PC-9 (cell line): ENCODE data around the gene CCR3. TPM values are rescaled to one million over a fixed set of nuclear protein-coding genes. Genes with fewer than 3 reads are reported as not detected.

Experiments
- BruUV-seq: library from RNA; stranded (reverse); fragments of 400-500 nt; replicated peaks from 2 replicates; lab custom pipeline; 2021; lab: Mats Ljungman, UMichigan
- CTCF ChIA-PET: fragments of 300-600 bp; sonication (Branson Sonifier 250); formaldehyde crosslinking; loops from one replicate; lab custom pipeline; 2022; ENCODE audit warnings: antibody characterized with exemption; lab: Charles Lee
- POLR2A ChIA-PET: fragments of 300-600 bp; sonication (Branson Sonifier 250); formaldehyde crosslinking; loops from one replicate; lab custom pipeline; 2022; ENCODE audit warnings: antibody characterized with exemption; ENCODE audit not compliant: unreplicated experiment; lab: Charles Lee
- DNase-seq, 2 experiments: peaks; one replicate each; pipeline versions ENCODE4 v3.0.0 to v3.0.0-alpha.2; 2015 to 2022; ENCODE audit warnings: mixed read lengths in 1 of 2
- H2AFZ ChIP-seq: fragments of 200-600 bp; sonication (generic); 2 replicates; pipeline ENCODE4 v1.8.1; 2017; ENCODE audit warnings: antibody characterized with exemption
- H3F3A ChIP-seq: fragments of 200-600 bp; sonication (generic); 2 replicates; pipeline ENCODE4 v1.8.1; 2017; ENCODE audit warnings: antibody characterized with exemption, mild to moderate bottlenecking, low read depth; ENCODE audit not compliant: insufficient read depth
- H3K27ac ChIP-seq: fragments of 200-600 bp; sonication (generic); 2 replicates; pipeline ENCODE4 v1.6.1; 2016; ENCODE audit warnings: mixed run types
- H3K27me3 ChIP-seq: fragments of 200-600 bp; sonication (generic); 2 replicates; pipeline ENCODE4 v1.6.1; 2016; ENCODE audit warnings: low read depth, mixed run types; ENCODE audit not compliant: insufficient read depth
- H3K36me3 ChIP-seq: fragments of 200-600 bp; sonication (generic); 2 replicates; pipeline ENCODE4 v1.6.1; 2016; ENCODE audit warnings: low read depth, mixed run types
- H3K4me1 ChIP-seq: fragments of 200-600 bp; sonication (generic); replicated peaks from 2 replicates; pipeline ENCODE4 v1.6.1; 2016; ENCODE audit warnings: mixed run types; ENCODE audit not compliant: insufficient read depth
- H3K4me2 ChIP-seq: fragments of 200-600 bp; sonication (generic); 2 replicates; pipeline ENCODE4 v1.6.1; 2017; ENCODE audit warnings: mixed run types
- H3K4me3 ChIP-seq: fragments of 200-600 bp; sonication (generic); 2 replicates; pipeline ENCODE4 v1.6.1; 2016; ENCODE audit warnings: mixed run types
- H3K79me2 ChIP-seq: fragments of 200-600 bp; sonication (generic); 2 replicates; pipeline ENCODE4 v1.6.1; 2017; ENCODE audit warnings: low read depth, mixed run types
- H3K9me2 ChIP-seq: fragments of 200-600 bp; sonication (generic); 2 replicates; pipeline ENCODE4 v1.8.1; 2017; ENCODE audit warnings: mild to moderate bottlenecking; ENCODE audit not compliant: insufficient read depth
- H3K9me3 ChIP-seq: fragments of 200-600 bp; sonication (generic); 2 replicates; pipeline ENCODE4 v1.8.1; 2016; ENCODE audit warnings: low read depth; ENCODE audit not compliant: insufficient read depth
- H4K20me1 ChIP-seq: fragments of 200-600 bp; sonication (generic); 2 replicates; pipeline ENCODE4 v1.8.1; 2017; ENCODE audit not compliant: insufficient read depth
- CTCF ChIP-seq: fragments of 200-600 bp; sonication (generic); conservative IDR thresholded peaks from 2 replicates; pipeline ENCODE4 v1.6.1; 2017; ENCODE audit warnings: mixed run types, antibody characterized with exemption, mild to moderate bottlenecking, moderate library complexity
- EZH2 ChIP-seq: fragments of 200-600 bp; sonication (generic); IDR thresholded peaks from 2 replicates; pipeline ENCODE4 v1.8.0; 2017; ENCODE audit warnings: antibody characterized with exemption, low read depth
- intact Hi-C: fragments of 100-400 bp; cut with micrococcal nuclease; formaldehyde crosslinking; loops from one replicate; pipeline ENCODE4 v1.10.0; 2022; ENCODE audit not compliant: unreplicated experiment
- total RNA-seq: library from RNA; stranded (reverse); gene quantifications from 2 replicates; pipeline ENCODE4 v1.2.3, GENCODE V29; 2021

CCR3 gene
- total RNA-seq, 1 experiment from 2014 or later: 3.1 TPM

GRCh38 chr3:46293991-46294833 lies 52.0 kb downstream of the CCR3 start:
- Histone ChIP-seq H3K79me2 (no peaks in the 10 kb centered on the region), H3K4me2 (no peak overlapping the region), H3K27me3 (no peaks in the 10 kb centered on the region), H2AFZ (no peak overlapping the region), H3K9me3 (no peaks in the 10 kb centered on the region), H3K4me1 (no peaks in the 10 kb centered on the region), H3K36me3 (no peaks in the 10 kb centered on the region), H3F3A (no peaks in the 10 kb centered on the region), H3K4me3 (no peak overlapping the region), H4K20me1 (no peaks in the 10 kb centered on the region), H3K27ac (no peak overlapping the region), H3K9me2 (no peaks in the 10 kb centered on the region)
- ChIA-PET CTCF (no interaction called here), POLR2A (no interaction called here)
- no peak for TF ChIP-seq CTCF
- intact Hi-C loops: no loop called here
- no TSS peak for BruUV-seq
- no peak for DNase-seq

- CTCF ChIA-PET: no interaction called here
- intact Hi-C loops: no loop called here
Observed at GRCh38 chr3:46296826-46297225, 54.6 kb downstream of the CCR3 start.

GRCh38 chr3:46297658-46298423 lies 55.6 kb downstream of the CCR3 start:
- no TSS peak for BruUV-seq
- H3K9me2 ChIP-seq: no peaks in the 10 kb centered on the region
- no peak overlapping the region for H3K4me2 ChIP-seq
- no peak for DNase-seq
- no peaks in the 10 kb centered on the region for H3K79me2 ChIP-seq
- H3K4me1 ChIP-seq: no peaks in the 10 kb centered on the region
- no peak overlapping the region for H2AFZ ChIP-seq
- ChIA-PET POLR2A (no interaction called here), CTCF (no interaction called here)
- no peak overlapping the region for H3K27ac ChIP-seq
- H3F3A ChIP-seq: no peaks in the 10 kb centered on the region
- H3K4me3 ChIP-seq: no peak overlapping the region
- H3K9me3 ChIP-seq: no peaks in the 10 kb centered on the region
- no peaks in the 10 kb centered on the region for H3K36me3 ChIP-seq
- no peaks in the 10 kb centered on the region for H4K20me1 ChIP-seq
- TF ChIP-seq EZH2: no peak
- no peak for TF ChIP-seq CTCF
- intact Hi-C loops: no loop called here
- H3K27me3 ChIP-seq: no peaks in the 10 kb centered on the region

More at GRCh38 chr3:46296826-46297225, 54.6 kb downstream of the CCR3 start:
- POLR2A ChIA-PET: no interaction called here
- no peak overlapping the region for H3K27ac ChIP-seq
- H3K36me3 ChIP-seq: no peaks in the 10 kb centered on the region
- H2AFZ ChIP-seq: no peak overlapping the region
- H3K79me2 ChIP-seq: no peaks in the 10 kb centered on the region
- no peaks in the 10 kb centered on the region for H3K4me1 ChIP-seq
- no peaks in the 10 kb centered on the region for H3K9me3 ChIP-seq
- BruUV-seq: no TSS peak
- no peaks in the 10 kb centered on the region for H4K20me1 ChIP-seq
- TF ChIP-seq EZH2 (no peak), CTCF (no peak)
- no peak overlapping the region for H3K4me2 ChIP-seq
- no peaks in the 10 kb centered on the region for H3F3A ChIP-seq
- H3K27me3 ChIP-seq: no peaks in the 10 kb centered on the region
- H3K4me3 ChIP-seq: no peak overlapping the region
- H3K9me2 ChIP-seq: no peaks in the 10 kb centered on the region
- no peak for DNase-seq
